T-helper 17 cell (primary cell): ENCODE data around the gene SIPA1. TPM values are rescaled to one million over a fixed set of nuclear protein-coding genes. Genes with fewer than 3 reads are reported as not detected.

Experiments
- ATAC-seq: fragments of 150-1000 bp; cut with Tn5 transposase; 2 replicates; pipeline ENCODE4 v1.10.0; 2021; ENCODE audit warnings: mild to moderate bottlenecking, moderate library complexity
- DNase-seq, 3 donors: peaks; one replicate each; pipeline versions ENCODE4 v3.0.0 to v3.0.0-alpha.2; 2020 to 2021
- H3K9me3 ChIP-seq: one replicate; pipeline ENCODE4 v1.7.0; 2013; ENCODE audit warnings: low read length, mild to moderate bottlenecking; ENCODE audit not compliant: control insufficient read depth, poor library complexity, severe bottlenecking
- H3K27ac Mint-ChIP-seq: one replicate; pipeline ENCODE4 v1.8.0; 2022; ENCODE audit warnings: mild to moderate bottlenecking, moderate library complexity, mixed read lengths
- H3K27me3 Mint-ChIP-seq: one replicate; pipeline ENCODE4 v1.8.0; 2022; ENCODE audit warnings: mixed read lengths
- H3K36me3 Mint-ChIP-seq: one replicate; pipeline ENCODE4 v1.8.0; 2022; ENCODE audit warnings: low read depth, mixed read lengths
- H3K4me1 Mint-ChIP-seq: one replicate; pipeline ENCODE4 v1.8.0; 2022; ENCODE audit warnings: mild to moderate bottlenecking, mixed read lengths
- H3K4me3 Mint-ChIP-seq: one replicate; pipeline ENCODE4 v1.8.0; 2022; ENCODE audit warnings: mild to moderate bottlenecking, moderate library complexity, mixed read lengths
- total RNA-seq, 4 donors: library from RNA in 2 of 4; stranded (reverse) in 2 of 4; gene quantifications; one replicate each; pipeline ENCODE4 v1.2.3 and lab custom pipeline; 2022 to 2026

Gene SIPA1
- total RNA-seq, 2 donors from 2014 or later = 142 to 182 TPM

GRCh38 chr11:65648997-65649493 is 11.1 kb downstream of the SIPA1 start:
- Mint-ChIP-seq H3K4me1 (peaks cover 34% of the 10 kb centered on the region), H3K36me3 (peaks cover 5% of the 10 kb centered on the region), H3K27ac (no peak overlapping the region), H3K4me3 (no peak overlapping the region), H3K27me3 (no peaks in the 10 kb centered on the region)
- DNase-seq (no peak), ATAC-seq (no peak)
- no peaks in the 10 kb centered on the region for H3K9me3 ChIP-seq

- Mint-ChIP-seq H3K4me1 (peaks cover 31% of the 10 kb centered on the region), H3K4me3 (no peak overlapping the region), H3K36me3 (peaks cover 5% of the 10 kb centered on the region), H3K27ac (peak overlapping the region; percentile 21), H3K27me3 (no peaks in the 10 kb centered on the region)
- ATAC-seq = no peak
- DNase-seq = no peak
- H3K9me3 ChIP-seq = no peaks in the 10 kb centered on the region
Observed at GRCh38 chr11:65649656-65650546, 12.0 kb downstream of the SIPA1 start.

- ATAC-seq (no peak), DNase-seq (no peak)
- Mint-ChIP-seq H3K36me3 (peaks cover 3% of the 10 kb centered on the region), H3K27me3 (no peaks in the 10 kb centered on the region), H3K27ac (peak overlapping the region; percentile 98), H3K4me1 (peaks cover 35% of the 10 kb centered on the region), H3K4me3 (no peak overlapping the region)
- H3K9me3 ChIP-seq = no peaks in the 10 kb centered on the region
Observed at GRCh38 chr11:65650547-65651338, 12.8 kb downstream of the SIPA1 start.

GRCh38 chr11:65651339-65651588 is 13.4 kb downstream of the SIPA1 start:
- DNase-seq (no peak), ATAC-seq (no peak)
- Mint-ChIP-seq H3K27ac (peak overlapping the region; percentile 98), H3K36me3 (peaks cover 3% of the 10 kb centered on the region), H3K4me3 (peak overlapping the region; percentile 90), H3K27me3 (no peaks in the 10 kb centered on the region), H3K4me1 (peaks cover 38% of the 10 kb centered on the region)
- no peaks in the 10 kb centered on the region for H3K9me3 ChIP-seq

- Mint-ChIP-seq H3K4me1 (peaks cover 40% of the 10 kb centered on the region), H3K27me3 (no peaks in the 10 kb centered on the region), H3K27ac (peak overlapping the region; percentile 98), H3K36me3 (peaks cover 3% of the 10 kb centered on the region), H3K4me3 (peak overlapping the region; percentile 90)
- DNase-seq (no peak), ATAC-seq (no peak)
- no peaks in the 10 kb centered on the region for H3K9me3 ChIP-seq
Observed at GRCh38 chr11:65651589-65652510, 13.9 kb downstream of the SIPA1 start.

- DNase-seq = peak; percentile 92 to 97 (median 95)
- no peaks in the 10 kb centered on the region for H3K9me3 ChIP-seq
- Mint-ChIP-seq H3K4me1 (peaks cover 44% of the 10 kb centered on the region), H3K36me3 (peaks cover 3% of the 10 kb centered on the region), H3K27me3 (no peaks in the 10 kb centered on the region), H3K27ac (peak overlapping the region; percentile 98), H3K4me3 (peak overlapping the region; percentile 94)
- ATAC-seq = peak; percentile 83
Observed at GRCh38 chr11:65652511-65653228, 14.8 kb downstream of the SIPA1 start.

- peaks cover 3% of the 10 kb centered on the region for H3K36me3 Mint-ChIP-seq
- no peaks in the 10 kb centered on the region for H3K27me3 Mint-ChIP-seq
- H3K9me3 ChIP-seq = no peaks in the 10 kb centered on the region
- H3K27ac Mint-ChIP-seq = peak overlapping the region; percentile 98
- ATAC-seq (no peak), DNase-seq (no peak)
- peaks cover 44% of the 10 kb centered on the region for H3K4me1 Mint-ChIP-seq
- peak overlapping the region; percentile 94 for H3K4me3 Mint-ChIP-seq
Observed at GRCh38 chr11:65653229-65654225, 15.6 kb downstream of the SIPA1 start.

- no peaks in the 10 kb centered on the region for H3K9me3 ChIP-seq
- Mint-ChIP-seq H3K27me3 (no peaks in the 10 kb centered on the region), H3K36me3 (peaks cover 11% of the 10 kb centered on the region), H3K4me3 (peak overlapping the region; percentile 94), H3K4me1 (peaks cover 54% of the 10 kb centered on the region), H3K27ac (peak overlapping the region; percentile 98)
- no peak for DNase-seq
- ATAC-seq = no peak
Observed at GRCh38 chr11:65654375-65655349, 16.8 kb downstream of the SIPA1 start.

GRCh38 chr11:65655570-65656332 is 17.9 kb downstream of the SIPA1 start:
- Mint-ChIP-seq H3K27me3 (no peaks in the 10 kb centered on the region), H3K4me3 (peak overlapping the region; percentile 12), H3K4me1 (peaks cover 58% of the 10 kb centered on the region), H3K36me3 (peaks cover 16% of the 10 kb centered on the region), H3K27ac (peak overlapping the region; percentile 98)
- H3K9me3 ChIP-seq = no peaks in the 10 kb centered on the region
- no peak for ATAC-seq
- DNase-seq = no peak

GRCh38 chr11:65657426-65657825 is 19.5 kb downstream of the SIPA1 start:
- H3K4me1 Mint-ChIP-seq = peaks cover 52% of the 10 kb centered on the region
- H3K36me3 Mint-ChIP-seq = peaks cover 13% of the 10 kb centered on the region
- no peak for ATAC-seq
- no peaks in the 10 kb centered on the region for H3K27me3 Mint-ChIP-seq
- no peak for DNase-seq
- H3K27ac Mint-ChIP-seq = peak overlapping the region; percentile 98
- peak overlapping the region; percentile 12 for H3K4me3 Mint-ChIP-seq
- no peaks in the 10 kb centered on the region for H3K9me3 ChIP-seq
